ENCODE data around the gene COL8A1.

DNA sequence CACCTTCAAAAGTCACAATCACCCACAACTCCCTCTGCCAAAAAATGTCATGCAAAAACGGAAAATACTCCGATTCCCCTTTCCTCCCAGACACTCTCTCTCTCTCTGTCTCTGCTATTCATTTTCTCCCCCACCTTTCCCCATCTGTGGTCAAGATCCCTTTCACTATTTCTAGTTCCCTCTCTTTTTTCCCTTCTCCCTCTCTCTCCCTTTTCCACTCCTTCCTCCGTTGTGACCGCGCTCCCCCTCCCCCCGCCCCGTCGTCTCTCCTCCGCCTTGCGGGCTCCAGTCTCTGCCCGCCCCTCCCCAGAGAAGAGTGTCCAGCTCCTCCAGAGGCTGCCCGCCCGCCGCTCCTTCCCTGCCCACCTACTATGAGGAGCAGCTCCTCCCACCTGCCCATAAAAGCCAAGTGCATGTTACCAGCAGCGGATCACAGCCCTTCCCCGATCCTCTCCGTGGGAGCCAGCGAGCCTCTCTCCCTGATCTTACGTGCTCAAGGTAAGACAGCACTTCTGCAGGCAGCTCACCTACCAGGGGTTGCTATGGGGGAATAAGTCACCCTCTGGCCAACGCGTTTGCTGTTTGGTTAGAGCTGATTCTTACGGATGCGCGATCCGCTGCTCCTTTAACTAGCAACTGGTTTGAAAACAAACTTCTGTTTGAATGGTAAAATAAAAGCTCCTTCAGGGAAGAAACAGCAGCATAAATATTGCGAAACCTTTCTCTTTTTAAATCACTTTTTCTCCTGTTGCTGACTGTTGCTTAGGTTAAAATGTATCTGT is at the start of gene COL8A1:
- TF ChIP-seq, protein P1, sequence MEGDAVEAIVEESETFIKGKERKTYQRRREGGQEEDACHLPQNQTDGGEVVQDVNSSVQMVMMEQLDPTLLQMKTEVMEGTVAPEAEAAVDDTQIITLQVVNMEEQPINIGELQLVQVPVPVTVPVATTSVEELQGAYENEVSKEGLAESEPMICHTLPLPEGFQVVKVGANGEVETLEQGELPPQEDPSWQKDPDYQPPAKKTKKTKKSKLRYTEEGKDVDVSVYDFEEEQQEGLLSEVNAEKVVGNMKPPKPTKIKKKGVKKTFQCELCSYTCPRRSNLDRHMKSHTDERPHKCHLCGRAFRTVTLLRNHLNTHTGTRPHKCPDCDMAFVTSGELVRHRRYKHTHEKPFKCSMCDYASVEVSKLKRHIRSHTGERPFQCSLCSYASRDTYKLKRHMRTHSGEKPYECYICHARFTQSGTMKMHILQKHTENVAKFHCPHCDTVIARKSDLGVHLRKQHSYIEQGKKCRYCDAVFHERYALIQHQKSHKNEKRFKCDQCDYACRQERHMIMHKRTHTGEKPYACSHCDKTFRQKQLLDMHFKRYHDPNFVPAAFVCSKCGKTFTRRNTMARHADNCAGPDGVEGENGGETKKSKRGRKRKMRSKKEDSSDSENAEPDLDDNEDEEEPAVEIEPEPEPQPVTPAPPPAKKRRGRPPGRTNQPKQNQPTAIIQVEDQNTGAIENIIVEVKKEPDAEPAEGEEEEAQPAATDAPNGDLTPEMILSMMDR (conservative IDR thresholded peaks at IDR 0.05 in 1 of 2, IDR thresholded peaks at IDR 0.05 in 1 of 2; ENCODE audit: extremely low read depth in 1 of 2, insufficient read depth in 1 of 2, low read depth in 1 of 2, low read length in 2 of 2) = no peak
- TF ChIP-seq EZH2 (IDR thresholded peaks at IDR 0.05; ENCODE audit: borderline replicate concordance, low read length) = no peak
